BLaER1 treated with 17β-estradiol and CSF1 and Interleukin-3, amounts not matched to agents 10 nM and 100 nM (cell line): ENCODE measurements around the gene USH2A.

Source experiments
- H3K27ac ChIP-seq, 11 experiments: shearing (Covaris generic); formaldehyde crosslinking; 2 replicates each; pipeline ENCODE4 v1.8.1; 2022
- H3K27me3 ChIP-seq, 11 experiments: shearing (Covaris generic); formaldehyde crosslinking; 2 replicates each; pipeline ENCODE4 v1.8.1; 2022
- H3K36me3 ChIP-seq, 11 experiments: shearing (Covaris generic); formaldehyde crosslinking; 2 replicates each; pipeline ENCODE4 v1.8.1; 2022
- H3K4me1 ChIP-seq, 10 experiments: shearing (Covaris generic); formaldehyde crosslinking; 2 replicates each; pipeline ENCODE4 v1.8.1; 2022
- H3K4me2 ChIP-seq, 11 experiments: shearing (Covaris generic); formaldehyde crosslinking; 2 replicates each; pipeline ENCODE4 v1.8.1; 2022
- H3K4me3 ChIP-seq, 10 experiments: shearing (Covaris generic); formaldehyde crosslinking; 2 replicates each; pipeline ENCODE4 v1.8.1; 2022
- H3K9ac ChIP-seq, 11 experiments: shearing (Covaris generic); formaldehyde crosslinking; 2 replicates each; pipeline ENCODE4 v1.8.1; 2022
- H3K9me3 ChIP-seq, 11 experiments: shearing (Covaris generic); formaldehyde crosslinking; replicated peaks in 1 of 11; 2 replicates each; pipeline ENCODE4 v1.8.1; 2022
- H4K20me1 ChIP-seq, 11 experiments: shearing (Covaris generic); formaldehyde crosslinking; 2 replicates each; pipeline ENCODE4 v1.8.1; 2022
- Cebpa-rat ChIP-seq, 11 experiments: shearing (Covaris generic); IDR thresholded peaks; 2 replicates each; pipeline ENCODE4 v1.8.1; 2022

Gene USH2A

DNA sequence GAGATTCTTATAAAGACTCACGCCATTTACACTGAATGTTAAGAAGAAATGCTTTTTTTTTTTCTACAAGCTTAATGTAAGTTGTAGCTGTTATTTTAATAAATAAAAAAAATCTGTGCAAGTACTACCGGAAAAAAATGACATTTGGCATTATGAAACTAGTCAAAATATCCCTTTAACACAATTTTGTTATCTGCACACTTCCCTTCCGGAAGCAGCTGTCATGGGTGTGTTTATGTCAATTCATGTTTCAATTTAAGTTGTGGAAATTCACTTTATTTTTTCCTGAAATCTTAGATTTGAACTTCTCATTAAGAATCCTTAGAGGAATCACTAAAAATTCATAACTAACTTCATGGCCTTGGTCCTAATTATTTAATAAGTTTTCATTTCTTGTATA lies 548.0 kb downstream of the USH2A start:
- Histone ChIP-seq H3K4me2 (no peak overlapping the region), H3K9me3 (no peaks in the 10 kb centered on the region)

DNA sequence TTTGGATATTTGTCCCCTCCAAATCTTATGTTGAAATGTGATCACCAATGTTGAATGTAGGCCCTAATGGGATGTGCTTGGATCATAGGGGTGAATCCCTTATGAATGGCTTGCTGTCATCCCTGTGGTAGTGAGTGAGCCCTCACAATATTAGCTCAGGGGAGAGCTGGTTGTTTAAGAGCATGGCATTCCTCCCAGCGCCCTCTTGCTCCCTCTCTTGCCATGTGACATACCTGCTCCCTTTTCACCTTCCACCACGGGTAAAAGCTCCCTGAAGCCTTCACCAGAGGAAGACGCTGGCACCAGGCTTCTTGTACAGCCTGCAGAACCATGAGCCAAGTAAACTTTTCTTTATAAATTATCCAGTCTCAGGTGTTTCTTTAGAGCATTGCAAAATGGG lies 550.6 kb downstream of the USH2A start:
- Histone ChIP-seq H3K9me3 (no peaks in the 10 kb centered on the region), H3K27me3 (no peaks in the 10 kb centered on the region), H3K4me2 (no peak overlapping the region), H3K4me1 (no peaks in the 10 kb centered on the region), H3K27ac (no peak overlapping the region), H3K4me3 (no peak overlapping the region), H3K9ac (no peak overlapping the region), H3K36me3 (no peaks in the 10 kb centered on the region), H4K20me1 (no peaks in the 10 kb centered on the region)
- TF ChIP-seq Cebpa-rat (IDR thresholded peaks at IDR 0.05): no peak

More for the DNA sequence above, 548.0 kb downstream of the USH2A start:
- no peaks in the 10 kb centered on the region for H3K36me3 ChIP-seq
- H3K4me3 ChIP-seq: no peak overlapping the region
- no peak overlapping the region for H3K27ac ChIP-seq
- TF ChIP-seq Cebpa-rat (IDR thresholded peaks at IDR 0.05): no peak
- H3K4me1 ChIP-seq: no peaks in the 10 kb centered on the region
- H4K20me1 ChIP-seq: no peaks in the 10 kb centered on the region
- H3K9ac ChIP-seq: no peak overlapping the region
- H3K27me3 ChIP-seq: no peaks in the 10 kb centered on the region

DNA sequence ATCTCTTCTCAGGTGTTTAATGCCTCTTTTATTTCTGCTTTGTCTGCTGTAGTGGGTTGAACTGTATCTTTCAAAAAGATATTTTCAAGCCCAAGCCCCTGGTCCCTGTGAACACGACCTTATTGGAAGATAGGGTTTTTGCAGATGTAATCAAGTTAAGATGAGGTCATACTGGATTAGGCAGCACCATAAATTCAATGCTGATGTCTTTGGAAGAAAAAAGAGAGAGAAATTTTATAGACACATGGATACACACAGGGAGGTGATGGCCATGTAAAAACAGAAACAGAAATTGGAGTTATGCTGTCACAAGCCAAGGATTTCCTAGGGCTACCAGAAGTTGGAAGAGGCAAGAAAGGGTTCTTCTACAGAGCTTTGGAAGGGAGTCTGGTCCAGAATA lies 554.7 kb downstream of the USH2A start:
- H3K4me2 ChIP-seq: no peak overlapping the region
- H3K9me3 ChIP-seq: no peaks in the 10 kb centered on the region
- H3K4me1 ChIP-seq: peaks cover 0 to 12% (median 9%) of the 10 kb centered on the region in 10 experiments; a peak in 17 of 20 replicates
- no peaks in the 10 kb centered on the region for H4K20me1 ChIP-seq
- H3K36me3 ChIP-seq: no peaks in the 10 kb centered on the region
- no peak overlapping the region for H3K9ac ChIP-seq
- no peak overlapping the region for H3K27ac ChIP-seq
- TF ChIP-seq Cebpa-rat (IDR thresholded peaks at IDR 0.05): no peak
- no peak overlapping the region for H3K4me3 ChIP-seq
- no peaks in the 10 kb centered on the region for H3K27me3 ChIP-seq

DNA sequence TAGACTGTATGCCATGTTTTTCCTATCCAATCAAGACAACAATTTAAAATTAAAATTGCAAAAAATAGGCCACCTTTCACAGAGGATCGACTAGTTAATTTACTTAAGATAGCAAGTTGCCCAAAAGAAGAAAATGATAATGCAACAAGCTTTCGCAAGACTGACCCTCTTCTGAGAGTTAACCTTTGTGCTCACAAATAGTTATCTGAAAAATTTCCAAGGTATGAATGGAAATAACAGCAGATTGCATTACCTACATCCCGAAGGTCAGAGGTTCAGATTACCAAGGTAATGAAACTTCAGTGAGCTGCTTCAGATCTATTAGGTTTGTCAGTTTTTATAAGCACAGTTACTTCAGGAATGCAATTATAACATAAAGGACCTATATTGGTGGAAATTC lies 558.2 kb downstream of the USH2A start:
- no peaks in the 10 kb centered on the region for H3K27me3 ChIP-seq
- H3K4me1 ChIP-seq: peaks cover 0 to 14% (median 10%) of the 10 kb centered on the region in 10 experiments; a peak in 17 of 20 replicates
- H3K27ac ChIP-seq: no peak overlapping the region
- no peak overlapping the region for H3K9ac ChIP-seq
- H4K20me1 ChIP-seq: no peaks in the 10 kb centered on the region
- TF ChIP-seq Cebpa-rat (IDR thresholded peaks at IDR 0.05): no peak
- H3K4me3 ChIP-seq: no peak overlapping the region
- no peak overlapping the region for H3K4me2 ChIP-seq
- no peaks in the 10 kb centered on the region for H3K36me3 ChIP-seq
- H3K9me3 ChIP-seq: no peaks in the 10 kb centered on the region

DNA sequence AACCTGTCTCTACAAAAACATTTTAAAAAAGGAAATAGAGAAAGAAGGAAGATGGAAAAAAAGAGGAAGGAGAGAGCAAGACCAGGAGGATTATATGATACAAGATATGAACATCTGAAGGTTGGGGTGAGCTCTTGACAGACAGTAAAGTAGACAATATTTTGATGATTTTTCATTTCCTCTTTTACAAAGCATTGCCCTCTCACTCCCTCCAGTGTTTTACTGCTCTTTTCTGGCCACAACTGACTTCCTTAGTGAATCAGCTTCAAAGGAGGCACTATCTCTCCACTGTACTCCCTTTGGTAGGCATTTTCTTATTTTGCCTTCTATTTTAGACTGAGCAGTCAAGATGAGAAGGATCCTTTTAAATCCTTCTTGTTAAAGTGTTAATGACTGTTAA lies 559.5 kb downstream of the USH2A start:
- TF ChIP-seq Cebpa-rat (IDR thresholded peaks at IDR 0.05): no peak
- peaks cover 0 to 1% (median 0%) of the 10 kb centered on the region in 11 experiments; a peak in 1 of 22 replicates for H3K9me3 ChIP-seq
- no peak overlapping the region for H3K4me3 ChIP-seq
- no peak overlapping the region for H3K9ac ChIP-seq
- no peaks in the 10 kb centered on the region for H3K27me3 ChIP-seq
- H3K4me2 ChIP-seq: peak overlapping the region in 6 of 11 experiments; percentile 0 to 51 (median 22); a peak in 5 of 22 replicates
- no peaks in the 10 kb centered on the region for H4K20me1 ChIP-seq
- H3K4me1 ChIP-seq: peaks cover 0 to 14% (median 10%) of the 10 kb centered on the region in 10 experiments; a peak in 17 of 20 replicates
- no peaks in the 10 kb centered on the region for H3K36me3 ChIP-seq
- no peak overlapping the region for H3K27ac ChIP-seq

DNA sequence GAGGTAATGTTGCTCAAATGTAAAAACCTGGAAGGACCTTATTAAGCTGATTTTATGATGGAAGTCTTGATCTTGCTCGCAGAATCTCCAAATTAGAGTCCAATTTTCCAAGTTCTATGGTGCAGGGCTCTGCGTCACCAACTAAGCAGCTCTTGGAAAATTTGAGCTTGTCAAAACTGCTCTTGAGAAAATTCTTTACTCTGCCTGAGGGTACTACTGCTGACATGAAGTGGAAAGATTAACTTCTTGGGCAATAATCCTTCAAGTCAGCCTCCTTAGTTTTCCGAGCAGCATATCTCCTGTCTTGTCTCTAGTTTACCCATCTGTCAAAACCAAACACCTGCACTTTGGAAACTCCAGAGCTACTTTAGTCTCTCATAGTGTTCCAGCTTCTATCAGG lies 562.4 kb downstream of the USH2A start:
- Histone ChIP-seq H3K36me3 (no peaks in the 10 kb centered on the region), H3K4me2 (no peak overlapping the region)

DNA sequence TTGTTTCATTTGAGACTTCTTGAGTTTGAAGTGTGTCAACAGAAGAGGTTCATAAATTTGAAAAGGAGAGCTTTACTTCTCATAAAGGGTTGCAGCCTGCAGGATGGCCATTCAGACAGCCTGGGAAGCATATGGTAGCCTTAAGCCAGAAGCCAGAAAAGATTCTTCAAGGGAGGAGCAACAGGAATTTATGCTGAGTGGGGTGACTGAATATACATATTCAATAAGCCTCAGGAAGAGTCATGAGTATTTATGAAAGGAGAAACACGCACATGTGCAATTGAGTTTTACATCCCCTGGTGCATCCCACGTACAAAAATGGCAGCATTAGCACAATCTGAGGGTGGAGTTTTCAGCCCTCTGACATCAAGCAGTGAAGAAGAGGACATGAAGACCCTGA lies 565.9 kb downstream of the USH2A start:
- Histone ChIP-seq H3K9me3 (peaks cover 29 to 37% (median 32%) of the 10 kb centered on the region in 11 experiments), H3K36me3 (no peaks in the 10 kb centered on the region), H3K9ac (no peak overlapping the region), H3K27me3 (no peaks in the 10 kb centered on the region), H4K20me1 (no peaks in the 10 kb centered on the region), H3K4me3 (no peak overlapping the region), H3K4me2 (no peak overlapping the region), H3K27ac (no peak overlapping the region), H3K4me1 (no peaks in the 10 kb centered on the region)
- TF ChIP-seq Cebpa-rat (IDR thresholded peaks at IDR 0.05): no peak

More for the DNA sequence above, 562.4 kb downstream of the USH2A start:
- no peak overlapping the region for H3K4me3 ChIP-seq
- no peak overlapping the region for H3K27ac ChIP-seq
- H4K20me1 ChIP-seq: no peaks in the 10 kb centered on the region
- H3K4me1 ChIP-seq: peaks cover 0 to 14% (median 10%) of the 10 kb centered on the region in 10 experiments; a peak in 17 of 20 replicates
- no peaks in the 10 kb centered on the region for H3K27me3 ChIP-seq
- H3K9ac ChIP-seq: no peak overlapping the region
- H3K9me3 ChIP-seq: peaks cover 0 to 4% (median 0%) of the 10 kb centered on the region in 11 experiments; a peak in 5 of 22 replicates
- TF ChIP-seq Cebpa-rat (IDR thresholded peaks at IDR 0.05): no peak

DNA sequence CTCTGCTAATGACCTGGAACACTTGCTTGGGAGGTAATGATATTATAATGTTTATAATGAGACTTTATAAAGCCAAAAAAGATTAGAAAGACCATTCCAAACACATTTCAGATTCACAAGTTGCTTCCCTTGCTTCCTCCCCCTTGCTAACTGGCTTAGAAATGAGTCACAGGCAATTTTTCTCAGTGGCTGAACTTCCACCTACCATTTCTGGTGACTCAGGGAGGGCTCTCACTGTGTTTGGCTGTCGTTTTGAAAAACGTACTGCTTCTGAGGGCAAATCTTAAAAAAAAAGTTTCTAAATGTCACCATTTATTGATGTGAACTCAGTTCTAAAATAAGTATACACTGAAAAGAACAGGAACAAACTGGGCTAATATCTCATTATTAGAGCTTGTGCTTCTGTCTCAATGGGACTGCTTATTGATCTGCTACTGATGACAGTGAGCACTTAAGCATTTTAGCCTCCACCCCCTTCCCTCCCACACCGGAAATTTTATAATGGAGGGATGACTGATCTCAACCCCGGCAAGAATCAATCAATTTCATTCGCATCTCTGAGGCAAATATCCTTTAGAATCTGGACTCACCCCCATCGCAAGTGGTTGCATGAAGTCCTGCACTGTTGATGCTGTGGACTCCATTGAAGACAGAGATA lies 577.9 kb downstream of the USH2A start:
- Histone ChIP-seq H3K36me3 (no peaks in the 10 kb centered on the region), H3K4me3 (no peak overlapping the region), H3K27ac (no peak overlapping the region), H3K4me1 (peaks cover 0 to 27% (median 0%) of the 10 kb centered on the region in 10 experiments; a peak in 6 of 20 replicates), H3K27me3 (no peaks in the 10 kb centered on the region), H3K9ac (no peak overlapping the region), H3K9me3 (peaks cover 4 to 16% (median 8%) of the 10 kb centered on the region in 11 experiments; a peak in 17 of 22 replicates), H3K4me2 (peak overlapping the region in 3 of 11 experiments; percentile 3 to 52 (median 26); a peak in 2 of 22 replicates), H4K20me1 (no peaks in the 10 kb centered on the region)
- no peak for TF ChIP-seq Cebpa-rat (IDR thresholded peaks at IDR 0.05)

DNA sequence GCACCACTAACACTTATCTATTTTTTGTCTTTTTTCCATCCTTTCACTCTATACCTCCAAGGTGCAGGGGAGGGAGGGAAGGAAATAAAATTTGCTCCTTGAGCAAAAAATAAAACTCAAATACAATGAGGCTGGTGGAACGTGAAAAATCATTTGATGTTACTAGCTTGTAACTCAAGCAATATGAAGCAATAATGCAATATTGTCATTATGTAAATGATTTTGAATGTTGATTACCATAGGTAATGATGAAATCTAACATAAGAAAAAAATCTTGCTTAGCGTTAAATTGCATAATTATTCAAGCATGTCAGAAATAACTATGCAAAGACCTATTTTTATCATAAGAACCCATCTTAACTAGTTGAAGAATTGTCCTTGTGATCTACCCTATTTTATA lies 578.5 kb downstream of the USH2A start:
- Histone ChIP-seq H3K9ac (no peak overlapping the region), H3K9me3 (peaks cover 4 to 16% (median 8%) of the 10 kb centered on the region in 11 experiments; a peak in 17 of 22 replicates), H3K4me1 (peaks cover 0 to 27% (median 0%) of the 10 kb centered on the region in 10 experiments; a peak in 6 of 20 replicates), H3K27ac (no peak overlapping the region), H3K36me3 (no peaks in the 10 kb centered on the region), H4K20me1 (no peaks in the 10 kb centered on the region), H3K4me3 (no peak overlapping the region), H3K27me3 (no peaks in the 10 kb centered on the region), H3K4me2 (peak overlapping the region in 2 of 11 experiments; percentile 26 to 52; a peak in 2 of 22 replicates)
- no peak for TF ChIP-seq Cebpa-rat (IDR thresholded peaks at IDR 0.05)

DNA sequence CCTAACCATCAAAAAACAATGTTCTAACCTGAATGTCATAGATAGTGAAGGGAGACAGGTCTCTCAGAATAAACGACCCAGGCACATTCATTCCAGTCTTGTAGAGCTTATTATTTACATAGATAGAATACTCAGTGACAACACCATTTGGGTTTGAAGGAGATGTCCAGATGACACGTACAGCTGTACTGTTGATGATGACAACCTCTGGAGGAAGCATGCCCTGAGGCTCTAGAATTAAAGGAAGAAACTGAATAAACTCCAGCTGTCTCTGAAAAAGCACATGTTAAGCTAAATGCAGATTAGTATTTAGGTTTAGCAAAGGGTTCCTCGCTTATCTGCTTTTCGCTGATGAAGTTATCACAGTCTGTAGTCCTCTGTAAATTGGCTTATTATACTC lies 579.0 kb downstream of the USH2A start:
- Histone ChIP-seq H3K36me3 (no peaks in the 10 kb centered on the region), H3K27ac (no peak overlapping the region), H3K4me2 (peak overlapping the region in 2 of 11 experiments; percentile 2 to 52; a peak in 1 of 22 replicates), H4K20me1 (no peaks in the 10 kb centered on the region), H3K9me3 (peaks cover 4 to 16% (median 8%) of the 10 kb centered on the region in 11 experiments; a peak in 17 of 22 replicates), H3K4me3 (no peak overlapping the region), H3K27me3 (no peaks in the 10 kb centered on the region), H3K4me1 (peaks cover 0 to 27% (median 0%) of the 10 kb centered on the region in 10 experiments; a peak in 6 of 20 replicates), H3K9ac (no peak overlapping the region)
- TF ChIP-seq Cebpa-rat (IDR thresholded peaks at IDR 0.05): no peak
